ENCODE measurements around the gene MICAL3.

The MICAL3 gene

GRCh38 chr22:17836992-17837742, 187.2 kb downstream of the MICAL3 start:
- no peak for DNase-seq

- no peak for DNase-seq
These were observed 189.1 kb downstream of the MICAL3 start for GRCh38 chr22:17835256-17835655.

- DNase-seq = no peak
These were observed 190.9 kb downstream of the MICAL3 start for GRCh38 chr22:17833489-17833888.

DNA sequence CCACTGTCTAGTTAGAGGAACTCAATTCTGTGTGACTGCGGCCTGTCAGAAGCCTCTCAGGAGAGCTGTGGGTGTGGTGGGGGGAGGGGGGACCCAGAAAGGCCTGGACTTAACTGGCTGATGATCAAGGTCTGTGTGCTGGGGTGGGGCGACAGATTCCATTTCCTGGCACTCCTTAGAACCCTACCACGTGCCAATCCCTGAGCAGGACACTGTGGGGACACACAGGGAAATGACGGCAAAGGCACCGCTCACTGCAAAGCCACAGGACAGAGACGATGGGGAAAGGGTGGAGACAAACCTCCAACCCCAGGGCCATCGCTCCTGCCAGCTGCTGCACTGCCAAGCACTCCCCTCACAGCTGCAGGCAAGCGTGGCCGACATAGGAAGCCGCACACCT, 191.7 kb downstream of the MICAL3 start:
- DNase-seq = no peak

GRCh38 chr22:17831501-17832251, 192.7 kb downstream of the MICAL3 start:
- DNase-seq = no peak

DNA sequence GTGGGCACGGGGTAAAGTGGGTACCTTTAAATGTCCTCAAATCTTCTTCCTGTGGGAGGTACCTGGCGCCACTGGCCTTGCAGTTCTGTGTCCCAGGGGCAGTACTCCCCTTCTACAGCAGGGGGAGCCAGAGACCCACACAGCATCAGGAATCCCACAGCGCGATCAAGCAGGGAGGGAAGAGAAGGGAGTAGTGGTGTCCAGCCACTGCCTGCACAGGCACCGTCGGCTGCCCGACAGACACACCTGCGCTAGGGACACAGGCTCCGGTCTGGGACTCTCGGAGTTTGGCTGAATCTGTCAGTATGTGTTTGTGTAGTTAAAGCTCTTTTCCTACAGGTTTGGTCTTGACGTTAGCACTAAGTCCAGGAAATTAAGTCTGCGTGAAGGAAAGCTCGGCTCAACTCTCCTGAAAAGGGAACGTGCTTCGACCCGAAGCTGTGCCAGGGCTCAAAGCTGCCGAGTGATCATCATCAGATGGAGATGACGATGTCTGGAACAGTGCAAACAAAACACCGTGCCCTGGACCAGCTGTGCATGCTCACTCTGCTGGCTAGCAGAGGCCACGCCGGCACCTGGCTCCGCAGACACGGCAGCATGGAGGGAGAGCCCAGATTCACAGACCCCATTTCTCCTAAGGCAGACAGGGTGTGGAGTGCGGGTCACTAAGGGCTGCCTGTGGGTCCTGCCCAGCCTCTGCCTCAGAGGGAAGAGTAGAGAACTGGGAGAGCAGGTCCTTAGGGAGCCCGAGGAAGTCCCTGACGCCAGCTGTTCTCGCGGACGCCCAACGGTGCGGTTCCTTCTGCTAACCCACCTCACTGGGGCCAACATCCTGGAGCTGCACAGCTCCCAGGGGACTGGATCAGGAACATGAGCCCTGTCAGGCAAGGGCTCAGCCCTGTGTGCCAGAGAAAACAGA, 194.1 kb downstream of the MICAL3 start:
- DNase-seq = peak; percentile 70

DNA sequence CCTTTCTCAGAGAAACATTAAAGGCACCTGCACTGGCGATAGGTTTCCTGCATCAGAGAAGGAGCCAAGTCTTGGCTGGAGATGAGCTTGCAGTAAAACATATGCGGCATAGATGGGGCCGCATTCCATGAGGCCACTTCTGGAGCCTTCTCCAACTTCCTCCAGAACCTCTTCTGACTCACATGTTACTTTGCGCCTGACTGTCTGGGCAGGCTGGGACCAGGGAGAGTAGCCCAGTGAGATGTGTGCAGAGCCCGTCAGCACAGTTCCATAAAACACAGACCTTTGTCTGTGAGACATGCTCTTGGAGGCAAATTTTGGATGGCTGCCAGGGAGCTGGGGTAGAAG, 194.7 kb downstream of the MICAL3 start:
- peak; percentile 32 for DNase-seq

- DNase-seq = no peak
These were observed 195.8 kb downstream of the MICAL3 start for GRCh38 chr22:17828502-17829080.

DNA sequence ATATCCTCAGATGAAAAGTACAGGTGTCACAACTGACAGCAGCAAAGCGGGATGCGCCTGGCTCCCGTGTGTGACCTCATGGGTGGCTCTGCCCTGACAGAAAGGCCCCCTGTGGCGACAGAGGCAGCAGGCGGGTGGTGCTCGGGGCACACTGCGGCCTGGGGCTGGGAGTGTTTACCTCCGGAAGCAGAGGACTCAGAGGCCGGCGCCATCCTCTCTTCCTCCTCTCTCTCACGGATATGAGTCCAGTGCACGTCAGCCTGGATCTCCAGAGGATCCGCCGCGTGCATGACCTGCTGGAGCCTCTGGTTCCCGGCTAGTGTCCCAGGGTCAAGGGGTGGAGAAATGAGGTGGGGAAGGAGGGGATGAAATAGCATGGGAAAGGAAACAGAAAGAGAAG, 196.9 kb downstream of the MICAL3 start:
- DNase-seq = no peak

DNA sequence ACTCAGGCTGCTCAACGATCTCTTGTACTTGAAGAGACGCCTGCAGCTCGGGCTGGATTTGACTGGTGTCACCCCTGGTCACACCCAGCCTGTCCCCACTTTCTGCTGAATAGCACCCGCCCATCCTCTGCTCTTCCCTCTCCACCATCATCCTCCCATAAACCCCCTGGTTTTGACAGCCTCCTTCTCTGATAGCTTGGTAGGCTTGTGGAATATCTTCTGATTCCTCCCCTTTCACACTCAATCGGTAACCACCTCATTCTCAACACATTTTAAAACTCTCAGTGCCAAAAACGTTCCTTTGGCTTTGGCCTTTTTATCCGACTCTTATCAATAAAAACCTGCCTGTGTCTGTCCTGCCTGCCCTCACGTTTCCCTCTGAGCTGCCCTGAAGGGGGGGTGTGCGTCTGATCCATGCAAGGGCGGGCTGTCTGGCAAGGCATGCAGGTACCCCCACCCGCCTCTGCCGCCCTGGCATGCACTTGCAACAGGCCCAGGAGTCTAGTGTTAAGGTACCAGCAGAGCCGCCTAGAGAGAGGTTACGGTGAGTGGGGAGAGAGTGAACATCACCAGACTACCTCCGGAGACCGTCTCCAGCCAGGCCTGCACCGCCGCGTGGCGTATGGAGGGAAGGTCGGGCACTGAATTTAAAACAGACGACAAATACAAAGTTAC, 198.3 kb downstream of the MICAL3 start:
- no peak for DNase-seq

DNA sequence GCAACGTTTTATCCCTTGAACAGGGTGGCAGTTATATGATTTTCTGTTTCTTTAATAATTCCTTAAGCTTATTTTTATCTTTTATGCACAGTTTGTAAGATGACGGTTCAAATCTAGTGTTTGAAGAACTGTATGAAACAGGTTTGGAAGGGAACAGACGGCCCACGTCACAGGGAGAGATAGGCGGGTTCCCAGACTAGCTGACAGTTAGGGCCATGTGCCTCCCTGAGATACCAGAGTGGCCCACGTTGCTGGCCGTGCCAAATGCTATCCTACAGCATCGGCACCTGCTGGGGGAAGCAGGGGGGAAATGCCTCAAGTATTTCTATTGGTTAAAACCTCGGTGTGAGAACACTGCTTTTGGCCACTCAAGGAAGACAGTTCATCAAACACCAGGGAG, 199.9 kb downstream of the MICAL3 start:
- no peak for DNase-seq

- DNase-seq = no peak
These were observed 200.4 kb downstream of the MICAL3 start for GRCh38 chr22:17823964-17824363.

DNA sequence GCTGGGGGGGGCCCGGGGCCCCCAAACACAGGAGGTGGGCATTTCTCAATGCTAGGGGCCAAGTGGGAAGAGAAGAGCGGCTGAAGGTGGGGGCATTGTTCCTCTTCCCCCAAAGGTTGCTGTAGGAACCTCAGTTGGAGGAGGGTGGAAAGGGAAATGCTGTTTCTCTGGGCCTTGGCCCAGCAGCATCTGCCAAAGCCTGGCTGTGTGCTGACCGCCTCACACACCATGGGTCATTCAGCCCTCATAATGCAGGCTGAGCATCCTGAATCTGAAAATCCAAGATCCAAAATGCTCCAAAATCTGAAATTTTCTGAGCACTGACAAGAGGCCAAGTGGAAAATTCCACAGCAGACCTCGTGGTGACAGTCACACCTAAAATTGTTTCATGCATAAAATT, 201.1 kb downstream of the MICAL3 start:
- no peak for DNase-seq

DNA sequence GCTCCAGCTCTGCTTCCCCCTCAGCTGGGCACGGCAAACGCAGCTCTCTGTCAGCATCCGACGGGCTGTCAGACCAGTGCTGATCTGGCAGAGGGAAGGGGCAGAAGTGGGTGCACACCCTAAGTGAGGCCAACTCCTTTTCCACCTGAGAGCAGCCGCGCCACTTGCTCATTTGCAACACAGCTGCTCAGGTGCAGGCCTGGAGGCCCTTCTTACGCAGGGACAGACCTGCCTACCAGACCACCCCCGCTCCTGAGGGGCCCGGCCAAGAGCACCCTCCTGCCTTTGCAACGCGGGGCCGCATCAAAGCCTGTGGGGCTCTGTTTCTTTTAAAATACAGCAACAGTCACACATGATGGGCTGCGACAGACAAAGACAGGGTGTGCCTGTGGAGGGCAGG, 202.3 kb downstream of the MICAL3 start:
- no peak for DNase-seq

DNA sequence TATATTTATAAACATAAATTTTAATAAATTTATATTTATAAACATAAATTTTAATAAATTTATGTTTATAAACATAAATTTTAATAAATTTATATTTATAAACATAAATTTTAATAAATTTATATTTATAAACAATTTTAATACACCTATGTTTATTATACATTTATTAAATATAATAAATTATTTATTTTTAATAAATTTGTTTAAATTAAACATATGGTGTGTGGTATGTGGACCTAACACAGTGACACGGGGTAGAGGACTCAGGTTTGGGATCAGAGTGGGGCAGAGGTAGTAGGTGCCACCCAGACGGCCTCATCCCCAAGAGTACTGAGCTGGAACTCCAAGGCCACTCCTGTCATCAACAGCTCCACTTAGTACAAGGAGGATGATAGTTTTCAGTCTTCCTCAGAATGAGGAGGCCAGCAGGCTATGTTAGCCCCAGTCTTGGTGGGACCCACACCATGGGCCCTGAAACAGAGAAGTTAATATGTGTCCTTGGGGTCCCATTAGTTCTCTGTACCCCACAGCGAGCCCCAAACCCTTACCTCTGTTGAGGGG, 203.4 kb downstream of the MICAL3 start:
- no peak for DNase-seq

DNA sequence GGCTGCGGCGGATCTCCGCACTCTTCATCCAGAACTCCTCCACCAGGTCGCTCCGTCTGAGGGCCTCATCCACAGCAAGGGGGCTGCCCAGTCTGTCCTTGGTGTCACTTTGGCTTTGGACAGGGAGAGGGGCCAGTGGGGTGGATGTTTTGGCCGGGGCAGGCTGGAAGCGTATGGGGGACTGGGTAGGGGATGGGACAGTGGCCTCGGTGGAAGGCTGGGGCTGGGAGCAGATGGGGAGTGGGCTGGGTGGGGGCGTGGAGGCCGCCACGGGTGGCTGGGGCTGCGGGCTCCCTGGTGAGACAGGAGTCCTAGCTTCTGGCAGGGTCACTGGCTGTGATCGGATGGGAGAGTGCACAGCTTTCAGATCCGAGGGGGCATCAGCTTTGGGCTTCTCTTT, 205.7 kb downstream of the MICAL3 start:
- no peak for DNase-seq

DNA sequence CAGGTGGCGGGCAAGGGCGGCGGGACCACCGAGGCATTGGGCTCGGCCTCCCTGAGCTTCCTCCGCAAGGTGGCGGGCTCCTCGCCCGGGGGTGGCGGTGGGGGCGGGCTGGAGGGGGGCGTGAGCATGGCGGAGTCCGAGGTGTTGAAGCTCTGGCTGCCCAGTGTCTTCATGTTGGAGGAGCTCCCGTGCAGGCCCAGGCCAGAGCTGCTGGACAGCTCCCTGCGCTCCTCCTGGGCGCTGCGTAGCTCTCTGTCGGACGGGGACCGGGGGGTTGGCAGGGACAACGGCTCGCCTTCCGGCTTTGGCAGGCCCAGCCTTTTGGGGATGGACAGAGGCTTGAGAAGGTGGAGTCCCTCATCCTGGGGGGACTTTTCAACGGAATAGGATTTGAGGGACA, 206.2 kb downstream of the MICAL3 start:
- no peak for DNase-seq

GRCh38 chr22:17817511-17818065, 206.8 kb downstream of the MICAL3 start:
- DNase-seq = no peak

DNA sequence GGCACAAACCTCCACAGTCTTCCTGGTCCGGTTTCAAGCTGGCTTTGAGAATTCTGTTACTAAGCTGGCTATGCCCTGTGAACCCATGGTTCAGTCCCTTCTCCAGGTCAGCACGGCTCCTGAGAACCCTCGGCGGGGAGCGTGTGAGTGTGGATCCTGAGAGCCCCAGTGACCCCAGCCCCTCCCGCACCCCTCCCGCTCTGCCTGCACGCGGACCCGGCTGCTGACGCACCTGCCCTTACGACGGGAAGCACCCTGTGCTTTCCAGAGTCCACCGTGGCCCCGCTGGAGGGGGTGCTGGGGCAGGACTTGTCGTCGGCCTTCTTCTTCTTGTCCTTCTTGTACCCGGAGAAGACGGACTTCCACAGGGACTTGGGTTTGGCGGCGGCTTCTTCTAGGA, 207.3 kb downstream of the MICAL3 start:
- DNase-seq = no peak

- DNase-seq = no peak
These were observed 207.7 kb downstream of the MICAL3 start for GRCh38 chr22:17816649-17817048.

GRCh38 chr22:17815703-17816254, 208.6 kb downstream of the MICAL3 start:
- no peak for DNase-seq
